BLaER1 treated with 17β-estradiol and CSF1 and Interleukin-3, amounts not matched to agents 10 nM and 100 nM (cell line): ENCODE results near the gene SPIRE2.

Experiments used
- H3K27ac ChIP-seq, 11 experiments: shearing (Covaris generic); formaldehyde crosslinking; 2 replicates each; pipeline ENCODE4 v1.8.1; 2022
- H3K27me3 ChIP-seq, 11 experiments: shearing (Covaris generic); formaldehyde crosslinking; 2 replicates each; pipeline ENCODE4 v1.8.1; 2022
- H3K36me3 ChIP-seq, 11 experiments: shearing (Covaris generic); formaldehyde crosslinking; 2 replicates each; pipeline ENCODE4 v1.8.1; 2022
- H3K4me1 ChIP-seq, 10 experiments: shearing (Covaris generic); formaldehyde crosslinking; 2 replicates each; pipeline ENCODE4 v1.8.1; 2022
- H3K4me2 ChIP-seq, 11 experiments: shearing (Covaris generic); formaldehyde crosslinking; 2 replicates each; pipeline ENCODE4 v1.8.1; 2022
- H3K4me3 ChIP-seq, 10 experiments: shearing (Covaris generic); formaldehyde crosslinking; 2 replicates each; pipeline ENCODE4 v1.8.1; 2022
- H3K9ac ChIP-seq, 11 experiments: shearing (Covaris generic); formaldehyde crosslinking; 2 replicates each; pipeline ENCODE4 v1.8.1; 2022
- H3K9me3 ChIP-seq, 11 experiments: shearing (Covaris generic); formaldehyde crosslinking; replicated peaks in 1 of 11; 2 replicates each; pipeline ENCODE4 v1.8.1; 2022
- H4K20me1 ChIP-seq, 11 experiments: shearing (Covaris generic); formaldehyde crosslinking; 2 replicates each; pipeline ENCODE4 v1.8.1; 2022
- Cebpa-rat ChIP-seq, 11 experiments: shearing (Covaris generic); IDR thresholded peaks; 2 replicates each; pipeline ENCODE4 v1.8.1; 2022

Gene SPIRE2

DNA sequence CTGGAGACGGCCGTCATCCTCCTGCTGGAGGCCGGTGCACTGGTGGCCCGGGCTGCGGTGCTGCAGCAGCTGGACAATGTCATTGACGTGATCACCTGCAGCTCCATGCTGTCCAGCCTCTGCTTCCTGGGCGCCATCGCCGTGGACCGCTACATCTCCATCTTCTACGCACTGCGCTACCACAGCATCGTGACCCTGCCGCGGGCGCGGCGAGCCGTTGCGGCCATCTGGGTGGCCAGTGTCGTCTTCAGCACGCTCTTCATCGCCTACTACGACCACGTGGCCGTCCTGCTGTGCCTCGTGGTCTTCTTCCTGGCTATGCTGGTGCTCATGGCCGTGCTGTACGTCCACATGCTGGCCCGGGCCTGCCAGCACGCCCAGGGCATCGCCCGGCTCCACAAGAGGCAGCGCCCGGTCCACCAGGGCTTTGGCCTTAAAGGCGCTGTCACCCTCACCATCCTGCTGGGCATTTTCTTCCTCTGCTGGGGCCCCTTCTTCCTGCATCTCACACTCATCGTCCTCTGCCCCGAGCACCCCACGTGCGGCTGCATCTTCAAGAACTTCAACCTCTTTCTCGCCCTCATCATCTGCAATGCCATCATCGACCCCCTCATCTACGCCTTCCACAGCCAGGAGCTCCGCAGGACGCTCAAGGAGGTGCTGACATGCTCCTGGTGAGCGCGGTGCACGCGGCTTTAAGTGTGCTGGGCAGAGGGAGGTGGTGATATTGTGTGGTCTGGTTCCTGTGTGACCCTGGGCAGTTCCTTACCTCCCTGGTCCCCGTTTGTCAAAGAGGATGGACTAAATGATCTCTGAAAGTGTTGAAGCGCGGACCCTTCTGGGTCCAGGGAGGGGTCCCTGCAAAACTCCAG lies 91.5 kb downstream of the SPIRE2 start:
- Histone ChIP-seq H3K4me1 (peaks cover 63 to 92% (median 89%) of the 10 kb centered on the region in 10 experiments), H3K9me3 (no peaks in the 10 kb centered on the region), H3K27ac (peak overlapping the region in 3 of 11 experiments; percentile 87 to 96 (median 95); a peak in 6 of 22 replicates), H4K20me1 (peaks cover 10 to 48% (median 18%) of the 10 kb centered on the region in 11 experiments; a peak in 20 of 22 replicates), H3K4me3 (peak overlapping the region in 2 of 10 experiments; percentile 83 to 84; a peak in 2 of 20 replicates), H3K4me2 (peak overlapping the region; percentile 88 to 100 (median 98)), H3K27me3 (peaks cover 0 to 5% (median 0%) of the 10 kb centered on the region in 11 experiments; a peak in 3 of 22 replicates), H3K9ac (peak overlapping the region in 9 of 11 experiments; percentile 68 to 93 (median 85); a peak in 6 of 22 replicates), H3K36me3 (0 out of 22 replicates have a peak, but pooled peaks cover 0 to 5% (median 0%) of the 10 kb centered on the region in 11 experiments)
- TF ChIP-seq Cebpa-rat (IDR thresholded peaks at IDR 0.05): no peak

DNA sequence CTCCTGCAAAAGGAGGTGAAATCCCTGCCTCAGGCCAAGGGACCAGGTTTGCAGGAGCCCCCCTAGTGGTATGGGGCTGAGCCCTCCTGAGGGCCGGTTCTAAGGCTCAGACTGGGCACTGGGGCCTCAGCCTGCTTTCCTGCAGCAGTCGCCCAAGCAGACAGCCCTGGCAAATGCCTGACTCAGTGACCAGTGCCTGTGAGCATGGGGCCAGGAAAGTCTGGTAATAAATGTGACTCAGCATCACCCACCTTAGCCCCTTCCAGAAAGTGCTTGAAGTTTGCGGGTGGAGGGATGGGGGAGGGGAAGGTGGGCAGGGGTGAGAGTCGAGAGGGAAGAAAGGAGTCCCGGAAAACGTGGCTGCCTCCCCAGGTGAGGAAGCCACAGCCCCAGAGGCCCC lies 92.4 kb downstream of the SPIRE2 start:
- TF ChIP-seq Cebpa-rat (IDR thresholded peaks at IDR 0.05): no peak
- Histone ChIP-seq H3K4me1 (peaks cover 73 to 95% (median 89%) of the 10 kb centered on the region in 10 experiments), H3K27ac (peak overlapping the region in 6 of 11 experiments; percentile 7 to 96 (median 88); a peak in 9 of 22 replicates), H3K9ac (peak overlapping the region; percentile 11 to 93 (median 84); a peak in 17 of 22 replicates), H4K20me1 (peaks cover 17 to 54% (median 25%) of the 10 kb centered on the region in 11 experiments), H3K9me3 (no peaks in the 10 kb centered on the region), H3K4me3 (peak overlapping the region in 4 of 10 experiments; percentile 9 to 84 (median 78); a peak in 6 of 20 replicates), H3K27me3 (peaks cover 0 to 5% (median 0%) of the 10 kb centered on the region in 11 experiments; a peak in 3 of 22 replicates), H3K4me2 (peak overlapping the region; percentile 88 to 100 (median 98)), H3K36me3 (no peaks in the 10 kb centered on the region)
